HepG2 (cell line): Measurements from ENCODE around the gene ZNF184. TPM values are rescaled to one million over a fixed set of nuclear protein-coding genes. Genes with fewer than 3 reads are reported as not detected.

Experiments used
- ARID3A ChIP-seq: IDR thresholded peaks from 2 replicates; pipeline ENCODE4 v1.6.1; 2012; ENCODE audit warnings: low read depth, low read length, improper control_type of control experiment
- CEBPG ChIP-seq: IDR thresholded peaks from 2 replicates; pipeline ENCODE4 v1.6.1; 2016
- HNF1B ChIP-seq: sonication (generic); formaldehyde crosslinking; IDR thresholded peaks from 2 replicates; pipeline ENCODE4 v1.5.1; 2020; ENCODE audit warnings: mild to moderate bottlenecking, moderate library complexity, missing genetic modification reagents
- HOMEZ ChIP-seq: IDR thresholded peaks from 2 replicates; pipeline ENCODE4 v1.6.1; 2016; ENCODE audit warnings: low read depth
- IKZF4 ChIP-seq: sonication (generic); formaldehyde crosslinking; IDR thresholded peaks from 2 replicates; pipeline ENCODE4 v1.5.1; 2020; ENCODE audit warnings: borderline replicate concordance, mild to moderate bottlenecking, low read depth, missing genetic modification reagents; ENCODE audit errors: not compliant biosample characterization
- KAT2B ChIP-seq: fragments of 150-350 bp; IDR thresholded peaks from 2 replicates; pipeline ENCODE4 v1.6.1; 2014; ENCODE audit warnings: low read depth, low read length, borderline replicate concordance
- MBNL3 ChIP-seq: fragments of 250-450 bp; sonication (Bioruptor Pico); conservative IDR thresholded peaks from 2 replicates; pipeline ENCODE4 v1.8.0; 2022; ENCODE audit warnings: mild to moderate bottlenecking, inconsistent platforms
- NR2F1 ChIP-seq, 2 experiments: fragments of 450-650 bp in 1 of 2; formaldehyde crosslinking in 1 of 2; IDR thresholded peaks; 2 replicates each; pipeline versions ENCODE4 v1.5.0 to v1.6.1; 2016 to 2020; ENCODE audit warnings: mild to moderate bottlenecking in 1 of 2, missing compliant biosample characterization in 1 of 2, missing genetic modification reagents in 1 of 2, moderate library complexity in 1 of 2
- RFX5 ChIP-seq: IDR thresholded peaks from 2 replicates; pipeline ENCODE4 v1.6.1; 2011; ENCODE audit warnings: low read depth, low read length, improper control_type of control experiment
- SP1 ChIP-seq, 2 experiments: fragments of 450-650 bp in 1 of 2; sonication (generic) in 1 of 2; formaldehyde crosslinking in 1 of 2; IDR thresholded peaks; 2 replicates each; pipeline versions ENCODE4 v1.4.0 to v1.6.1; 2016 to 2020; ENCODE audit warnings: missing genetic modification reagents in 1 of 2
- SPEN ChIP-seq: sonication (generic); formaldehyde crosslinking; IDR thresholded peaks from 2 replicates; pipeline ENCODE4 v1.5.1; 2020; ENCODE audit warnings: low read depth, mild to moderate bottlenecking, missing genetic modification reagents
- ZEB1 ChIP-seq: IDR thresholded peaks from 2 replicates; pipeline ENCODE4 v1.6.1; 2012; ENCODE audit warnings: mild to moderate bottlenecking, low read depth, inconsistent platforms; ENCODE audit not compliant: insufficient replicate concordance
- ZFYVE20 ChIP-seq: sonication (generic); formaldehyde crosslinking; IDR thresholded peaks from 2 replicates; pipeline ENCODE4 v1.8.0; 2023; ENCODE audit warnings: low read depth, mild to moderate bottlenecking, moderate library complexity, missing genetic modification reagents, borderline replicate concordance
- ZMAT3 ChIP-seq: sonication (generic); formaldehyde crosslinking; conservative IDR thresholded peaks from 2 replicates; pipeline ENCODE4 v1.7.0; 2021; ENCODE audit warnings: missing genetic modification reagents
- ZNF362 ChIP-seq: sonication (generic); formaldehyde crosslinking; IDR thresholded peaks from 2 replicates; pipeline ENCODE4 v1.4.0; 2020; ENCODE audit warnings: missing genetic modification reagents, mild to moderate bottlenecking, borderline replicate concordance
- ZNF576 ChIP-seq: sonication (generic); formaldehyde crosslinking; IDR thresholded peaks from 2 replicates; pipeline ENCODE4 v1.4.0; 2020; ENCODE audit warnings: mild to moderate bottlenecking, missing genetic modification reagents
- ZNF577 ChIP-seq: sonication (generic); formaldehyde crosslinking; IDR thresholded peaks from 2 replicates; pipeline ENCODE4 v1.4.0; 2020; ENCODE audit warnings: mild to moderate bottlenecking, low read depth, missing genetic modification reagents, borderline replicate concordance
- ZNF644 ChIP-seq: IDR thresholded peaks from 2 replicates; pipeline ENCODE4 v1.6.1; 2016; ENCODE audit warnings: low read depth
- ZNF790 ChIP-seq: sonication (generic); formaldehyde crosslinking; IDR thresholded peaks from 2 replicates; pipeline ENCODE4 v1.8.0; 2022; ENCODE audit warnings: missing genetic modification reagents, mild to moderate bottlenecking, borderline replicate concordance
- polyA plus RNA-seq, 8 experiments: library from polyadenylated mRNA; depleted of rRNA in 3 of 8; stranded (reverse) in 7 of 8; unstranded in 1 of 8; fragments of >200 nt; fragmentation: Illumina TruSeq in 4 of 8; extraction: Trizol in 4 of 8; gene quantifications; 2 replicates each; pipeline versions ENCODE4 v1.2.1 to v1.2.3, GENCODE V29; 2011 to 2016; ENCODE audit warnings: low read depth in 4 of 8, missing spikeins in 1 of 8, mixed read lengths in 1 of 8; ENCODE audit not compliant: insufficient read depth in 1 of 8
- total RNA-seq, 5 experiments: library from RNA; depleted of rRNA; stranded (reverse); fragments of >200 nt; fragmentation: Illumina TruSeq; extraction: Trizol; gene quantifications; 2 replicates each; pipeline ENCODE4 v1.2.3, GENCODE V29; 2016; ENCODE audit warnings: low read depth in 1 of 5
- TF ChIP-seq, protein P1 (sequence below): IDR thresholded peaks from 2 replicates; pipeline ENCODE4 v1.6.1; 2016; ENCODE audit warnings: low read depth, borderline replicate concordance

The ZNF184 gene
- total and polyA plus RNA-seq, 2 of the 13 experiments (the other 11 are each of a cell fraction or from before 2014, with no cell fraction given), result 2.1 to 10.1 TPM

DNA sequence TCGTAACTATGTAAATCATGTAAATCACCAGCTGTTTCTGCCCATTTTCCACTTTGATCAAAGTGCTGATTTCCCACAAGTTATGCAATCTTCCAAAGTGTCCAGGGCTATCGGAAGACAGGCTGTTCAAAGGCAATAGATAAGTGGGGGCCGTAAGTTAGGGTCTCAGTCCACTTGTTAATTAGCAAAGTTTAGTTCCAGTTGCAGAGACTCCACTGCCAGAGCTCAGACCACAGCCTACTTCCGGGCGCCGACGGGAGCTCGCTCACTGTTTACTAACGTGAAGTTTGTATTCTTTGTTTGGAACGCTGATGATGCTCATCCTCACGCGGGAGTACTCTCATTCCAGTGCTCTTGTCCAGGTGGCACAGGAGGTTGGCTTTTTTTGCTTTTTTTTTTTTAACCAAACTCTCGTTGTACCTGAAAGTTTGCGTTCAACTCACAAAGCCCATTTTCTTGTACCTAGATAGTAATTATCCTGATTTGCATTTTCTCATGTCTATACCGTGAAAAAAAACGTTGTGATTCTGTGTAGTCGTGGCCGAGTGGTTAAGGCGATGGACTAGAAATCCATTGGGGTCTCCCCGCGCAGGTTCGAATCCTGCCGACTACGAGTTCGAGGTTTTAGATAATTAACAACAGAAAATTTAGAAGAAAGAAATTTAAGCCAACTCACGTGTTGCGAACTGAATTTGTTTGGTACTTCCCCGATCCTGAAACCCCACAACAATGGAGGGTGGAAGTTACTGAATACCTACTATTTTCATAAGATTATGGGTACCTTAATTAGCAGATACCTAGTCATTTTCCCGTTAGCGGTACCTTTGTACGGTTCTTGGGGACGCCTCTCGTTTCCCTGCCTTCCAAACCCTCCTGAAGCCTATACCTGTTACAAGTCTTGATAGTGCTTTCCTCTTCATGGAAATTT, 29.9 kb upstream of the ZNF184 start (continued):
- 0 out of 4 replicates have a peak, but pooled peaks of 1 of the 2 experiments have one; percentile 26 for TF ChIP-seq NR2F1 (CRISPR knock-in tag; IDR thresholded peaks at IDR 0.05)
- no peak for TF ChIP-seq KAT2B
- peak; percentile 58 for TF ChIP-seq ARID3A
- TF ChIP-seq HNF1B (CRISPR knock-in tag), result peak; percentile 64
- no peak for TF ChIP-seq ZNF576
- TF ChIP-seq ZNF790 (CRISPR knock-in tag), result no peak
- TF ChIP-seq SPEN (CRISPR knock-in tag), result no peak
- TF ChIP-seq IKZF4 (CRISPR knock-in tag), result no peak
- TF ChIP-seq ZNF644, result 0 out of 2 replicates have a peak, but pooled peaks have one; percentile 28
- peak; percentile 44; the same call in 1 of the 2 replicates for TF ChIP-seq ZMAT3 (CRISPR knock-in tag)
- TF ChIP-seq RFX5, result no peak
- peak; percentile 100 for TF ChIP-seq ZNF362 (CRISPR knock-in tag)
- TF ChIP-seq, protein P1, sequence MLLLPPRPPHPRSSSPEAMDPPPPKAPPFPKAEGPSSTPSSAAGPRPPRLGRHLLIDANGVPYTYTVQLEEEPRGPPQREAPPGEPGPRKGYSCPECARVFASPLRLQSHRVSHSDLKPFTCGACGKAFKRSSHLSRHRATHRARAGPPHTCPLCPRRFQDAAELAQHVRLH (CRISPR knock-in tag), result no peak
- peak; percentile 37; the same call in 1 of the 2 replicates for TF ChIP-seq HOMEZ (CRISPR knock-in tag)
- TF ChIP-seq SP1 (IDR thresholded peaks at IDR 0.05), result no peak
- TF ChIP-seq SP1 (CRISPR knock-in tag; IDR thresholded peaks at IDR 0.05), result no peak
- TF ChIP-seq MBNL3 (CRISPR knock-in tag), result no peak
- no peak for TF ChIP-seq ZFYVE20 (CRISPR knock-in tag)
- TF ChIP-seq CEBPG (CRISPR knock-in tag), result peak; percentile 71
- TF ChIP-seq ZEB1, result no peak
- TF ChIP-seq ZNF577 (CRISPR knock-in tag), result no peak
